ENCODE data around the gene PPP1R15A.
"Not testable (repeated sequence)": the region's sequence is repeated elsewhere in the genome, so short reads cannot be mapped to it uniquely, and the experiment has no call there.

The PPP1R15A gene

GRCh38 chr19:48902291-48902690, 30.1 kb downstream of the PPP1R15A start:
- not testable (repeated sequence) for H3K4me1 ChIP-seq (ENCODE audit: control insufficient read depth, insufficient read depth, low read length); H3K9me3 ChIP-seq (ENCODE audit: control insufficient read depth, insufficient read depth, low read depth, low read length); H3K27ac ChIP-seq (ENCODE audit: extremely low read depth, low read depth, low read length); H3K4me3 ChIP-seq (ENCODE audit: low read depth, low read length)
- ChIA-PET CTCF (interaction anchor here (0.7 kb wide), 1 partner anchor 97 kb away, joined by 4 read pairs; no protein-coding TSS in a partner anchor), POLR2A (interaction anchor here (0.6 to 1.2 kb wide), 2 partner anchors 17 to 28 kb away, joined by 3 to 4 read pairs; no protein-coding TSS in a partner anchor)
- peaks cover 23 to 24% of the 10 kb centered on the region in 2 experiments; a peak in 2 of 3 replicates for H3K36me3 ChIP-seq (ENCODE audit: control insufficient read depth in 2 of 2, insufficient read depth in 1 of 2, low read length in 2 of 2)

GRCh38 chr19:48903788-48904187, 31.6 kb downstream of the PPP1R15A start:
- CTCF ChIA-PET; H3K27ac ChIP-seq (ENCODE audit: extremely low read depth, low read depth, low read length); H3K4me1 ChIP-seq (ENCODE audit: control insufficient read depth, insufficient read depth, low read length); H3K4me3 ChIP-seq (ENCODE audit: low read depth, low read length); H3K9me3 ChIP-seq (ENCODE audit: control insufficient read depth, insufficient read depth, low read depth, low read length): not testable (repeated sequence)
- POLR2A ChIA-PET, result interaction anchor here (1.1 kb wide), 1 partner anchor 13 kb away, joined by 3 read pairs; no protein-coding TSS in a partner anchor
- peaks cover 25 to 34% of the 10 kb centered on the region in 2 experiments; a peak in 2 of 3 replicates for H3K36me3 ChIP-seq (ENCODE audit: control insufficient read depth in 2 of 2, insufficient read depth in 1 of 2, low read length in 2 of 2)
- TF ChIP-seq ZFHX2 (tag by site-specific recombination; conservative IDR thresholded peaks at IDR 0.05) (peak; percentile 24; the same call in 1 of the 2 replicates), ZNF366 (tag by site-specific recombination; conservative IDR thresholded peaks at IDR 0.05) (peak; percentile 91), EGR2 (tag by site-specific recombination; IDR thresholded peaks at IDR 0.05; ENCODE audit: low read depth) (peak; percentile 53; the same call in 1 of the 2 replicates)

GRCh38 chr19:48905664-48906063, 33.4 kb downstream of the PPP1R15A start:
- CTCF ChIA-PET, result interaction anchor here (0.5 kb wide), 1 partner anchor 14 kb away, joined by 3 read pairs; no protein-coding TSS in a partner anchor
- TF ChIP-seq IKZF3 (tag by site-specific recombination; IDR thresholded peaks at IDR 0.05) (no peak), KLF16 (tag by site-specific recombination; IDR thresholded peaks at IDR 0.05) (no peak), REPIN1 (tag by site-specific recombination; IDR thresholded peaks at IDR 0.05; ENCODE audit: low read depth) (no peak), WT1 (tag by site-specific recombination; IDR thresholded peaks at IDR 0.05) (no peak), ZSCAN16 (tag by site-specific recombination; IDR thresholded peaks at IDR 0.05) (no peak), ZNF610 (tag by site-specific recombination; IDR thresholded peaks at IDR 0.05; ENCODE audit: borderline replicate concordance) (no peak), ZNF214 (tag by site-specific recombination; IDR thresholded peaks at IDR 0.05; ENCODE audit: borderline replicate concordance) (no peak), CTCF (tag by site-specific recombination; IDR thresholded peaks at IDR 0.05) (no peak), ZNF544 (tag by site-specific recombination; IDR thresholded peaks at IDR 0.05) (no peak), ZNF837 (tag by site-specific recombination; IDR thresholded peaks at IDR 0.05) (no peak), PATZ1 (tag by site-specific recombination; IDR thresholded peaks at IDR 0.05) (no peak), ZNF639 (tag by site-specific recombination; IDR thresholded peaks at IDR 0.05) (no peak), PRDM10 (tag by site-specific recombination; IDR thresholded peaks at IDR 0.05) (no peak), ZNF121 (tag by site-specific recombination; IDR thresholded peaks at IDR 0.05) (no peak), AEBP2 (tag by site-specific recombination; IDR thresholded peaks at IDR 0.05; ENCODE audit: borderline replicate concordance) (no peak), ZBTB17 (tag by site-specific recombination; IDR thresholded peaks at IDR 0.05) (no peak)
- Histone ChIP-seq H3K36me3 (ENCODE audit: control insufficient read depth in 2 of 2, insufficient read depth in 1 of 2, low read length in 2 of 2) (peaks cover 40 to 46% of the 10 kb centered on the region in 2 experiments; a peak in 2 of 3 replicates), H3K27ac (ENCODE audit: extremely low read depth, low read depth, low read length) (no peak overlapping the region), H3K4me1 (ENCODE audit: control insufficient read depth, insufficient read depth, low read length) (no peaks in the 10 kb centered on the region), H3K9me3 (ENCODE audit: control insufficient read depth, insufficient read depth, low read depth, low read length) (no peaks in the 10 kb centered on the region), H3K4me3 (ENCODE audit: low read depth, low read length) (no peak overlapping the region)
- POLR2A ChIA-PET, result no interaction called here

Data from HEK293 (cell line).